HG03039 (cell line): ENCODE measurements around the gene CLMN.

ENCODE experiments used
- ATAC-seq: cut with Tn5 transposase; IDR thresholded peaks from one replicate; pipeline ENCODE4 v1.9.1; 2021; ENCODE audit warnings: mild to moderate bottlenecking, moderate library complexity; ENCODE audit not compliant: unreplicated experiment

CLMN gene

GRCh38 chr14:95304342-95304741, 15.4 kb downstream of the CLMN start:
- ATAC-seq: no peak

- ATAC-seq: no peak
Observed at GRCh38 chr14:95303552-95303951, 16.2 kb downstream of the CLMN start.

- no peak for ATAC-seq
Observed at GRCh38 chr14:95302667-95303506, 16.8 kb downstream of the CLMN start.

GRCh38 chr14:95301527-95302187, 18.1 kb downstream of the CLMN start:
- no peak for ATAC-seq

GRCh38 chr14:95300697-95301526, 18.8 kb downstream of the CLMN start:
- ATAC-seq: no peak

GRCh38 chr14:95300002-95300696, 19.6 kb downstream of the CLMN start:
- no peak for ATAC-seq

- no peak for ATAC-seq
Observed at GRCh38 chr14:95299271-95299670, 20.4 kb downstream of the CLMN start.

- no peak for ATAC-seq
Observed at GRCh38 chr14:95297832-95298231, 21.9 kb downstream of the CLMN start.

- no peak for ATAC-seq
Observed at GRCh38 chr14:95296966-95297365, 22.7 kb downstream of the CLMN start.

- ATAC-seq: no peak
Observed at GRCh38 chr14:95295600-95296376, 23.9 kb downstream of the CLMN start.

GRCh38 chr14:95294834-95295599, 24.7 kb downstream of the CLMN start:
- ATAC-seq: no peak

GRCh38 chr14:95294320-95294719, 25.4 kb downstream of the CLMN start:
- ATAC-seq: no peak

- ATAC-seq: no peak
Observed at GRCh38 chr14:95293449-95293848, 26.3 kb downstream of the CLMN start.

GRCh38 chr14:95292660-95293425, 26.9 kb downstream of the CLMN start:
- no peak for ATAC-seq

- ATAC-seq: no peak
Observed at GRCh38 chr14:95291859-95292542, 27.7 kb downstream of the CLMN start.

GRCh38 chr14:95290871-95291431, 28.8 kb downstream of the CLMN start:
- no peak for ATAC-seq

- ATAC-seq: no peak
Observed at GRCh38 chr14:95290021-95290420, 29.7 kb downstream of the CLMN start.
